Measurements from ENCODE around the gene DHRS3. TPM values are rescaled to one million over a fixed set of nuclear protein-coding genes. Genes with fewer than 3 reads are reported as not detected.
A peak's percentile ranks its signal among the peaks of the same experiment; 100 is the strongest.

Gene DHRS3
- total and polyA plus RNA-seq, 2 of the 13 experiments (the other 11 are each of a cell fraction or from before 2014, with no cell fraction given): 48.5 to 90.5 TPM

DNA sequence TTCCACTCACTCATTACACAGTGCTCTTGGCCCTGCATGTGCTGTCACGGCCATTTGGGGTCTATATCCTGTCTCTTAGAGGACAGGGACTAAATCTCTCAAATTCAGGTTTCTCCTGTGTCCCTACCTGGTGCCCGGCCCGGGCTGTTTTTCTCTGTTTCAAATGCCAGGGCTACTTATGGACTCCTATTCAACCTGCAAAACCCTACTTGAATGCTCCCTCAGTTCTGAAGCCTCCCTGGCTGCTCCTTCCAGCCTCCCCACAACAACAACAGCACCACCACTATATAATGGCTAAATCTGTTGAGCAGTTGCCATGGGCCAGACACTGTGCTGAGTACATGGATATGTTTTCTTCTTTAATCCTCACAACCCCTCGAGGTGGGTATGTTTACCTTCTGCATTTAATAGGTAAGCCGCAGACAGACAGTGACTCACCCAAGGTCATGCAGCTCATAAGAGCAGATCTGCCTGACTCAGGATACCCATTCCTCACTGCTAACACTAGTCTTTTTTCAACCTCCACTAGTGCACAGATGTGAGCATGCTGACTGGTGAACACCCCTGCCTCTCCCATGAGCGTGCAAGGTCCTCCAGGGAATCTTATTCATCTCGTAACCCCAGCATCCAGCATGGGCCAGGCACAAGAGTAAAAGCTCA lies 29.9 kb downstream of the DHRS3 start (continued):
- TF ChIP-seq, protein P1, sequence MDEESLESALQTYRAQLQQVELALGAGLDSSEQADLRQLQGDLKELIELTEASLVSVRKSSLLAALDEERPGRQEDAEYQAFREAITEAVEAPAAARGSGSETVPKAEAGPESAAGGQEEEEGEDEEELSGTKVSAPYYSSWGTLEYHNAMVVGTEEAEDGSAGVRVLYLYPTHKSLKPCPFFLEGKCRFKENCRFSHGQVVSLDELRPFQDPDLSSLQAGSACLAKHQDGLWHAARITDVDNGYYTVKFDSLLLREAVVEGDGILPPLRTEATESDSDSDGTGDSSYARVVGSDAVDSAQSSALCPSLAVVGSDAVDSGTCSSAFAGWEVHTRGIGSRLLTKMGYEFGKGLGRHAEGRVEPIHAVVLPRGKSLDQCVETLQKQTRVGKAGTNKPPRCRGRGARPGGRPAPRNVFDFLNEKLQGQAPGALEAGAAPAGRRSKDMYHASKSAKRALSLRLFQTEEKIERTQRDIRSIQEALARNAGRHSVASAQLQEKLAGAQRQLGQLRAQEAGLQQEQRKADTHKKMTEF (CRISPR knock-in tag; IDR thresholded peaks at IDR 0.05): no peak
- TF ChIP-seq DNMT1 (CRISPR knock-in tag; IDR thresholded peaks at IDR 0.05): no peak
- TF ChIP-seq GATAD2A (CRISPR knock-in tag; IDR thresholded peaks at IDR 0.05): peak; percentile 40; the same call in 1 of the 2 replicates
- TF ChIP-seq, protein P2, sequence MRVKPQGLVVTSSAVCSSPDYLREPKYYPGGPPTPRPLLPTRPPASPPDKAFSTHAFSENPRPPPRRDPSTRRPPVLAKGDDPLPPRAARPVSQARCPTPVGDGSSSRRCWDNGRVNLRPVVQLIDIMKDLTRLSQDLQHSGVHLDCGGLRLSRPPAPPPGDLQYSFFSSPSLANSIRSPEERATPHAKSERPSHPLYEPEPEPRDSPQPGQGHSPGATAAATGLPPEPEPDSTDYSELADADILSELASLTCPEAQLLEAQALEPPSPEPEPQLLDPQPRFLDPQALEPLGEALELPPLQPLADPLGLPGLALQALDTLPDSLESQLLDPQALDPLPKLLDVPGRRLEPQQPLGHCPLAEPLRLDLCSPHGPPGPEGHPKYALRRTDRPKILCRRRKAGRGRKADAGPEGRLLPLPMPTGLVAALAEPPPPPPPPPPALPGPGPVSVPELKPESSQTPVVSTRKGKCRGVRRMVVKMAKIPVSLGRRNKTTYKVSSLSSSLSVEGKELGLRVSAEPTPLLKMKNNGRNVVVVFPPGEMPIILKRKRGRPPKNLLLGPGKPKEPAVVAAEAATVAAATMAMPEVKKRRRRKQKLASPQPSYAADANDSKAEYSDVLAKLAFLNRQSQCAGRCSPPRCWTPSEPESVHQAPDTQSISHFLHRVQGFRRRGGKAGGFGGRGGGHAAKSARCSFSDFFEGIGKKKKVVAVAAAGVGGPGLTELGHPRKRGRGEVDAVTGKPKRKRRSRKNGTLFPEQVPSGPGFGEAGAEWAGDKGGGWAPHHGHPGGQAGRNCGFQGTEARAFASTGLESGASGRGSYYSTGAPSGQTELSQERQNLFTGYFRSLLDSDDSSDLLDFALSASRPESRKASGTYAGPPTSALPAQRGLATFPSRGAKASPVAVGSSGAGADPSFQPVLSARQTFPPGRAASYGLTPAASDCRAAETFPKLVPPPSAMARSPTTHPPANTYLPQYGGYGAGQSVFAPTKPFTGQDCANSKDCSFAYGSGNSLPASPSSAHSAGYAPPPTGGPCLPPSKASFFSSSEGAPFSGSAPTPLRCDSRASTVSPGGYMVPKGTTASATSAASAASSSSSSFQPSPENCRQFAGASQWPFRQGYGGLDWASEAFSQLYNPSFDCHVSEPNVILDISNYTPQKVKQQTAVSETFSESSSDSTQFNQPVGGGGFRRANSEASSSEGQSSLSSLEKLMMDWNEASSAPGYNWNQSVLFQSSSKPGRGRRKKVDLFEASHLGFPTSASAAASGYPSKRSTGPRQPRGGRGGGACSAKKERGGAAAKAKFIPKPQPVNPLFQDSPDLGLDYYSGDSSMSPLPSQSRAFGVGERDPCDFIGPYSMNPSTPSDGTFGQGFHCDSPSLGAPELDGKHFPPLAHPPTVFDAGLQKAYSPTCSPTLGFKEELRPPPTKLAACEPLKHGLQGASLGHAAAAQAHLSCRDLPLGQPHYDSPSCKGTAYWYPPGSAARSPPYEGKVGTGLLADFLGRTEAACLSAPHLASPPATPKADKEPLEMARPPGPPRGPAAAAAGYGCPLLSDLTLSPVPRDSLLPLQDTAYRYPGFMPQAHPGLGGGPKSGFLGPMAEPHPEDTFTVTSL (CRISPR knock-in tag; IDR thresholded peaks at IDR 0.05; ENCODE audit: borderline replicate concordance): no peak; the same call in 1 of the 2 replicates
- peak; percentile 49 for TF ChIP-seq BCL6 (CRISPR knock-in tag; IDR thresholded peaks at IDR 0.05)
- TF ChIP-seq ISX (CRISPR knock-in tag; conservative IDR thresholded peaks at IDR 0.05): no peak
- TF ChIP-seq, protein P3, sequence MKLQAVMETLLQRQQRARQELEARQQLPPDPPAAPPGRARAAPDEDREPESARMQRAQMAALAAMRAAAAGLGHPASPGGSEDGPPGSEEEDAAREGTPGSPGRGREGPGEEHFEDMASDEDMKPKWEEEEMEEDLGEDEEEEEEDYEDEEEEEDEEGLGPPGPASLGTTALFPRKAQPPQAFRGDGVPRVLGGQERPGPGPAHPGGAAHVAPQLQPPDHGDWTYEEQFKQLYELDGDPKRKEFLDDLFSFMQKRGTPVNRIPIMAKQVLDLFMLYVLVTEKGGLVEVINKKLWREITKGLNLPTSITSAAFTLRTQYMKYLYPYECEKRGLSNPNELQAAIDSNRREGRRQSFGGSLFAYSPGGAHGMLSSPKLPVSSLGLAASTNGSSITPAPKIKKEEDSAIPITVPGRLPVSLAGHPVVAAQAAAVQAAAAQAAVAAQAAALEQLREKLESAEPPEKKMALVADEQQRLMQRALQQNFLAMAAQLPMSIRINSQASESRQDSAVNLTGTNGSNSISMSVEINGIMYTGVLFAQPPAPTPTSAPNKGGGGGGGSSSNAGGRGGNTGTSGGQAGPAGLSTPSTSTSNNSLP (IDR thresholded peaks at IDR 0.05; ENCODE audit: low read depth, low read length): peak; percentile 56; the same call in 1 of the 2 replicates
- TF ChIP-seq KDM5B (CRISPR knock-in tag; IDR thresholded peaks at IDR 0.05; ENCODE audit: borderline replicate concordance): no peak
- TF ChIP-seq ZKSCAN8 (CRISPR knock-in tag; IDR thresholded peaks at IDR 0.05; ENCODE audit: borderline replicate concordance): no peak
- TF ChIP-seq TCF7L2 (IDR thresholded peaks at IDR 0.05; ENCODE audit: low read depth, low read length): no peak
- no peak for TF ChIP-seq U2AF1 (optimal IDR thresholded peaks at IDR 0.05; ENCODE audit: low read depth, low read length)
- no peak for TF ChIP-seq ZNF782 (CRISPR knock-in tag; IDR thresholded peaks at IDR 0.05; ENCODE audit: borderline replicate concordance)
- TF ChIP-seq TBX2 (CRISPR knock-in tag; IDR thresholded peaks at IDR 0.05; ENCODE audit: borderline replicate concordance): no peak
- no peak for TF ChIP-seq ZNF577 (CRISPR knock-in tag; IDR thresholded peaks at IDR 0.05; ENCODE audit: borderline replicate concordance, low read depth)
- TF ChIP-seq ZSCAN25 (CRISPR knock-in tag; IDR thresholded peaks at IDR 0.05): no peak
- TF ChIP-seq, protein P4, sequence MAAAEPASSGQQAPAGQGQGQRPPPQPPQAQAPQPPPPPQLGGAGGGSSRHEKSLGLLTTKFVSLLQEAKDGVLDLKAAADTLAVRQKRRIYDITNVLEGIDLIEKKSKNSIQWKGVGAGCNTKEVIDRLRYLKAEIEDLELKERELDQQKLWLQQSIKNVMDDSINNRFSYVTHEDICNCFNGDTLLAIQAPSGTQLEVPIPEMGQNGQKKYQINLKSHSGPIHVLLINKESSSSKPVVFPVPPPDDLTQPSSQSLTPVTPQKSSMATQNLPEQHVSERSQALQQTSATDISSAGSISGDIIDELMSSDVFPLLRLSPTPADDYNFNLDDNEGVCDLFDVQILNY (CRISPR knock-in tag; conservative IDR thresholded peaks at IDR 0.05): no peak
- TF ChIP-seq PHF20 (CRISPR knock-in tag; IDR thresholded peaks at IDR 0.05): no peak
- no peak for TF ChIP-seq ZBTB38 (CRISPR knock-in tag; IDR thresholded peaks at IDR 0.05)
- TF ChIP-seq STAG1 (CRISPR knock-in tag; IDR thresholded peaks at IDR 0.05): no peak
- TF ChIP-seq ZKSCAN5 (CRISPR knock-in tag; IDR thresholded peaks at IDR 0.05): no peak
- no peak for TF ChIP-seq ZFP1 (CRISPR knock-in tag; IDR thresholded peaks at IDR 0.05)
- no peak for TF ChIP-seq TRIM24 (CRISPR knock-in tag; IDR thresholded peaks at IDR 0.05)
